Stimulated activated naive CD4-positive, alpha-beta T cell (primary cell): Measurements from ENCODE around the gene DSG4.
"Not testable (repeated sequence)": the region's sequence is repeated elsewhere in the genome, so short reads cannot be mapped to it uniquely, and the experiment has no call there.

Source experiments
- DNase-seq, 6 experiments: peaks; one replicate each; lab custom pipeline; 2025; lab: John Stamatoyannopoulos, UW

DSG4 gene, protein sequence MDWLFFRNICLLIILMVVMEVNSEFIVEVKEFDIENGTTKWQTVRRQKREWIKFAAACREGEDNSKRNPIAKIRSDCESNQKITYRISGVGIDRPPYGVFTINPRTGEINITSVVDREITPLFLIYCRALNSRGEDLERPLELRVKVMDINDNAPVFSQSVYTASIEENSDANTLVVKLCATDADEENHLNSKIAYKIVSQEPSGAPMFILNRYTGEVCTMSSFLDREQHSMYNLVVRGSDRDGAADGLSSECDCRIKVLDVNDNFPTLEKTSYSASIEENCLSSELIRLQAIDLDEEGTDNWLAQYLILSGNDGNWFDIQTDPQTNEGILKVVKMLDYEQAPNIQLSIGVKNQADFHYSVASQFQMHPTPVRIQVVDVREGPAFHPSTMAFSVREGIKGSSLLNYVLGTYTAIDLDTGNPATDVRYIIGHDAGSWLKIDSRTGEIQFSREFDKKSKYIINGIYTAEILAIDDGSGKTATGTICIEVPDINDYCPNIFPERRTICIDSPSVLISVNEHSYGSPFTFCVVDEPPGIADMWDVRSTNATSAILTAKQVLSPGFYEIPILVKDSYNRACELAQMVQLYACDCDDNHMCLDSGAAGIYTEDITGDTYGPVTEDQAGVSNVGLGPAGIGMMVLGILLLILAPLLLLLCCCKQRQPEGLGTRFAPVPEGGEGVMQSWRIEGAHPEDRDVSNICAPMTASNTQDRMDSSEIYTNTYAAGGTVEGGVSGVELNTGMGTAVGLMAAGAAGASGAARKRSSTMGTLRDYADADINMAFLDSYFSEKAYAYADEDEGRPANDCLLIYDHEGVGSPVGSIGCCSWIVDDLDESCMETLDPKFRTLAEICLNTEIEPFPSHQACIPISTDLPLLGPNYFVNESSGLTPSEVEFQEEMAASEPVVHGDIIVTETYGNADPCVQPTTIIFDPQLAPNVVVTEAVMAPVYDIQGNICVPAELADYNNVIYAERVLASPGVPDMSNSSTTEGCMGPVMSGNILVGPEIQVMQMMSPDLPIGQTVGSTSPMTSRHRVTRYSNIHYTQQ

DNA sequence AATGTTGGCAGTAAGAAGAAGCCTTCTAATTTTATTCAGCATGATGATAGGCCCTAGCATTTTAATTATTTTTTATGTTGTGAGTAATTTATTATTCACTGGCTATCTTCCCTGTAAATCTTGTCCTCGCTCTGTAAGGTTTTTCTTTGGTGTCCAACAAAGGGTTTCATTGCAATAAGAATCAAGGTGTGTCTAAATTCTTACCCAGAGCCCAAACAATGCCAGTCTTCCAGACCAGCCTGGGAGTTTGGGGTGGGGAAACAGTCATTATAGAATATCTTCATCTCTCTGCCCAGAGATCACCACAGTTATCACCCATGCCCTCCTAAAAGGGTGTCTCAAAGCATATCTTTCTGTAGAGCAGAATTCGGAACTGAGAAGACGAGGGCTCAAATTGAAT is at the start of gene DSG4:
DSG4 (plus strand) TSS at position 301 of the 400 bp plus-strand sequence. CDS start 135 bp downstream, outside the sequence.
- no peak for DNase-seq

DNA sequence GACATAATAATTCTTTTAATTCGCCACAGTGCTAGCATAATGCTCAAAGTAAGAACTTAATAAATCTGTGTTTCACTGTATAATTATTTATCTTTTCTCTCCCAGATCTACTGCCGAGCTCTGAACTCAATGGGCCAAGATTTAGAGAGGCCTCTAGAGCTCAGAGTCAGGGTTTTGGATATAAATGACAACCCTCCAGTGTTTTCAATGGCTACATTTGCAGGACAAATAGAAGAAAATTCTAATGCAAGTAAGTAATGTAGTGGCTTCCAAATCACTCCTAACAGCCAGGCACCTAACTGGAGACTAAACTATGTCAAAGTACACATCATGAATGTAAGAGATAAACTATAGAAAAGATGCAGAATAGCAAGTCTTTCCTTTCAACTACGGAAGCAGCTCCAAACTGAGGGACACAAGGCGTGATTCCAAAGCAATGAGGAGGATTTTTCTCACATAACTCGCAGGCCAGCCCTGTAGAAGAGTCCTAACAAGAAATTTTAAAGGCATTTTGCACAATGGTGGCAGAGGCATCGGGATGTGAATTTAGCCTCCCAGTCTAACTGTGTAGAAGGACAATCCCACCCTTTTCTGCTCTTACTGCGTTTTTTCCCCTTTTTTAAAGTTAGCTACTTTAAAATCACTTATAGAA is 46.7 kb upstream of the DSG4 start:
- no peak for DNase-seq

DNA sequence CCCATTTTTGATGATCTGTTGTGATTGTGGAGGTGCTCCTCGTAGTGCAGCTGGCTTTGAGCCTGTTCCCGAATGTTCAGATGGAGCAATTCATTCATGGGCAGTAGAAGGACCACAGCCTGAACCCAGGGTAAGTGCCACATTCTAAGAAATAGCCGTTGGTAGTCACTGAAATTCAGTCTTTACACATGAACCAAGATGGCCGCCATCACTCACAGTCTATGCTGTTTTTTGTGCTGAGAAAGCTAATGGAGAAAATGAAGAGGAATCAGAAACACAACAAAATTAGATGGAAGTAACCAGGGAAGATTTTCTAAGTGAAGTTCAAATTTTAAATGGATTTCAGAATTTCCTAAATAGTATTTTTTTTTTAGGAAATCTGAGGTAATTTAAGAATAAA is 33.1 kb upstream of the DSG4 start:
- no peak for DNase-seq

DNA sequence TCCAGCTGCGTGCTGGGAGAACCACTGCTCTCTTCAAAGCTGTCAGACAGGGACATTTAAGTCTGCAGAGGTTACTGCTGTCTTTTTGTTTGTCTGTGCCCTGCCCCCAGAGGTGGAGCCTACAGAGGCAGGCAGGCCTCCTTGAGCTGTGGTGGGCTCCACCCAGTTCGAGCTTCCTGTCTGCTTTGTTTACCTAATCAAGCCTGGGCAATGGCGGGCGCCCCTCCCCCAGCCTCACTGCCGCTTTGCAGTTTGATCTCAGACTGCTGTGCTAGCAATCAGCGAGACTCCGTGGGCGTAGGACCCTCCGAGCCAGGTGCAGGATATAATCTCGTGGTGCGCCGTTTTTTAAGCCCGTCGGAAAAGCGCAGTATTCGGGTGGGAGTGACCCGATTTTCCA is 23.2 kb upstream of the DSG4 start:
- DNase-seq = not testable (repeated sequence)

DNA sequence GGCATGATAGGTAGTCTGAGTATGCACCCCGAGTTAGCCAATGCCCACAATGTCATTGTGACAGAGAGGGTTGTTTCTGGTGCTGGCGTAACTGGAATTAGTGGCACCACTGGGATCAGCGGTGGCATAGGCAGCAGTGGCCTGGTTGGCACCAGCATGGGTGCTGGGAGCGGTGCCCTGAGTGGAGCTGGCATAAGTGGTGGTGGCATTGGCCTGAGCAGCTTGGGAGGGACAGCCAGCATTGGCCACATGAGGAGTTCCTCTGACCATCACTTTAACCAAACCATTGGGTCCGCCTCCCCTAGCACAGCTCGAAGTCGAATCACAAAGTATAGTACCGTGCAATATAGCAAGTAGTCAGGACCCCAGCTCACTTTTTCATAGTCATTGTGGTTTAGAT is 21.6 kb upstream of the DSG4 start:
- no peak for DNase-seq

DNA sequence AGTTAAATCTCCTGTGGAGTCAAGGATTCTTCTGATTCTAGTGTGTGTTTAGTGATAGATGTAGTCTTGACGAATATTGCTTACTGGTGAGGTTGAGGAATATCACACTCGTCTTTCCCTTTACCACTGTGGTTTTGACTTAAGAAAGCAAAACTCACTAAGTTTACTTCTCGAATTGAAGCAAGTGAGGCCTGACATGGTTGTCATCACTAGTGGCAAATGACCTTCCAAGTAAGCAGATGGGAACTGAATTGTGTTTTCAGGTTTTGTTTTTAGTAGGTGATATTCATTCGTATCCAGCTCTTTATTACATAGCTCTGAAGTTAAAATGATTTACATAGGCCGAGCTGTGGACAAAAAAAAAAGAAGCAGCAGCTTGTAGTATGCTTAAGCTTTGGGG is 20.6 kb upstream of the DSG4 start:
- no peak for DNase-seq

DNA sequence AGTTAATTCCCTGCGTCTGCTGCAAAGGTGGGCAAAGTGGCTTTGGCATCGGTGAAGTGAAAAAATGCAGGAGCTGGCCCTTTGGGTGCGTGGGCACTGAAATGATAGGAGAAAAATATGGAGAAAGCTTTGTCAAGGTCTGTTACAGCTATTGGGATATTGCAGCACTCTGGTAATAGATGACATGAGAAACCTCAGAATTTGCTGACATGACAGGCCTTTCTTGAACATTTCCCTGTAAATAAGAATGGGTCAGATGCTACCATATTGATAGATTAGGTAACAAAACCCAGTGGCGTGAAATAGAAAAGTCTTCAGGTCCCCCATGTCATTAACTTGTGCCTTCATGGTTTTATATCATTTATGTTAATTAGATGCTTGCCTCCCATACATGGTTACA is 12.4 kb upstream of the DSG4 start:
- no peak for DNase-seq

DNA sequence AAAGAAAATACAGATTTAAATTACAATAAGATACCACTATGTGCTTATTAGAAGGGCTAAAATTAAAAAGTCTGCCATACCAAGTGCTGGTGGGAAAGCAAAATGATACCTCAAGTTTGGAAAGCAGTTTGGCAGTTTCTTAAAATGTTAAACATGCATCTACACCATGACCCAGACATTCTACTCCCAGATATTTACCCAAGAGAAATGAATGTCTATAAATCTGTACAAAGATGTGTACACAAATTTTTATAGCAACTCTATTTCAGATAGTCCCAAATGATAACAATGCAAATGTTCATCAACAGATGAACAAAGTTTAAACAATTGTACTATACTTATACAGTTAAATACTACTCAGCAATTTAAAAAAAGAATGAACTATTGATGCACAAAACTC is 7.1 kb upstream of the DSG4 start:
- no peak for DNase-seq

DNA sequence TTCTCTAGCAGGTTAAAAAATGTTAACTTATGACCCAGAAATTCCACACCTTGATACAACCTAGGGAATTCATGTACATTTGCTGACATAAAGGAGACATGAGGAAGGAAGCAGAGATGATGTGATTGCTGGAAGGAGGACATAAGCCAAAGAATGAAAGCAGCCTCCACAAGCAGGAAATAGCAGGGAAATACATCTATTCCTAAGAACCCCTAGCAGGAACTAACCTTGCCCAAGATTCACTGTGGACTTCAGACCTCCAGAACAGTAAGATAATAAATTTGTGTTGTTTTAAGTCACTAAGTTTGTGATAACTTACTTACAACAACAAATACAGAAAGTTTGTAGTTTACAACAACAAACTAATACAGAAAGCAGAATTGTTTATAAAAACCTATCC is 4.6 kb upstream of the DSG4 start:
- no peak for DNase-seq

DNA sequence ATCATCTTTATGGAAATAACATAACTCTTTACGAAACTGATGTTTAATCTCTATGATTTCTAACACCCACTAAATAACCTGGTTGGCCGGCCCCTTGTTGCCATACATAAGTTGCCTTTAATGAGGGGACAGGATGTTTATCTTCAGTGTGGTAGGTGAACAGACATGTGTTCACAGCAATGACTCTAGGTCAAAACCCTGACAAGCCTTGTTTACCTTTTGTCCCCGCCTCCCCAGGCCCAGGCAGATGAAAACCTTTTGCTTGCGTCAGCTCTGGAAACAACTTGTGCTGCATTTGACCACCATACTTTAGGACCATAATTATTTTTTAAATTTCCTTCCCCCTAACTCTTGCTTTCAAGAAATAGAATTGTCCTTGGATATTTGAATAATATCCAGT is 2.9 kb upstream of the DSG4 start:
- no peak for DNase-seq

DNA sequence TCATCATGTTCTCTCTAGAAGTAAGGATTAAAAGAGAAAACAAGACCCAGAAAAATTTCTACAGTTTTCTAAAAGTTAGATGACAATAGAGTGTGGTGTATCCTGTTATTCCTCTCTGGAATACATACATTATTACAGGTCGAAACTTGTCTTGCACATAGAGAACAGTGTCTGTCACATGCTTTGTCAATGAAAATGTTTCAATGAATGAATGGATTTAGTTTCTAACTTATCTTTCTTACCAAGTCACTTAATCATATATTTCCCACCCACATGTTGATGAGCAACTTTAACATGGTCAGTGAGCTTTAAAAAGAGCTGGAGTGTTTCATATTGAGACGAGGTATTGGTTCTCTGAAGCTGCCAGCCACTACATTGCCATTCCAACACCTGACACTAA is 4.3 kb downstream of the DSG4 start:
- DNase-seq = no peak

DNA sequence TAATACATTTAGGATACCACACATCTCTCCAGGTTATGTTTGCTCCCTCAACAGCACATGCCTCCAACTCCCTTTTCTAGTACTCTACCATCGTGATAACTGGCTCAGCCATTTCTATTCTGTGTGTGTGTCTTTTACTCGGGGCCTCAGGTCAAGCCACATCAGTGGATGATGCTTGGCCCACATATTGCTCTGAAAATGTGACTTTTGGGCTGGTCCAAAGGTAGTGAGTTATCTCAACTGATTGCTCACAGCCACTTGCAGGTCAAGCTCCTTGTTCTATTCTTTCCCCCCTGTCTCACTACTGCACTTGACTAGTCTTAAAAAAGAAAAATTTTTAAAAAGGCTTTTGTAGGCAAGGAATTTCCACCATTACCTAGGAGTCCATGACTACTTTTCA is 5.5 kb downstream of the DSG4 start:
- no peak for DNase-seq

DNA sequence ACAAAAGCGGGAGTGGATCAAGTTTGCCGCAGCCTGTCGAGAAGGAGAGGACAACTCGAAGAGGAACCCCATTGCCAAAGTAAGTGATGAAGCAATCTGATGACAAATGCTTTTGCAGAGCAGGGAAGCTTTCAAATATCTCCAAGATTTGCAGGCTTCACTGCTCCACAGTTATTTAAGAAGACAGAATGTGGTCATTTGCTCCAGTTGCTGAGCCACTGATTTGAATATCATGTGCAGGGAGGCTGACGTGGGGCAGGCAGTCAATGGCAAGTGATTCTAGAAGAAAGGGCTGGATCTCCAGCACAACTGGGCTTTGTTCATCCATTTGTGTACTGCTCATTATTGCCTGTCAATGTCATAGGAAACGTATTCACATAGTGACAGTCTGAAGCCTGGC is 10.2 kb downstream of the DSG4 start:
- no peak for DNase-seq

DNA sequence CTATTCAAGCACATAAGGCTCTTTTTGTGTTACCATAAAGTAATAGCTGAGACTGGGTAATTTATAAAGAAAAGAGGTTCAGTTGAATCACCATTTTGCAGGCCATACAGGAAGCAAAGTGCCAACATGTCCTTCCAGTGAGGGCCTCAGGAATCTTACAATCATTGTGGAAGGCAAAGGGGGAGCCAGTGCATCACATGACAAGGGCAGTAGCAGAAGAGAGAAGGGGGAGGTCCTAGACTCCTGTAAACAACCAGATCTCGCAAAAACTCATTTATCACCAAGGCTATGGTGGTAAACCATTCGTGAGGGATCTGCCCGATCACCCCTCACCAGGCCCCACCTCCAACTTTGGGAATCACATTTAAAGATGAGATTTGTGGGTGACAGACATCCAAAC is 16.7 kb downstream of the DSG4 start:
- DNase-seq = no peak

DNA sequence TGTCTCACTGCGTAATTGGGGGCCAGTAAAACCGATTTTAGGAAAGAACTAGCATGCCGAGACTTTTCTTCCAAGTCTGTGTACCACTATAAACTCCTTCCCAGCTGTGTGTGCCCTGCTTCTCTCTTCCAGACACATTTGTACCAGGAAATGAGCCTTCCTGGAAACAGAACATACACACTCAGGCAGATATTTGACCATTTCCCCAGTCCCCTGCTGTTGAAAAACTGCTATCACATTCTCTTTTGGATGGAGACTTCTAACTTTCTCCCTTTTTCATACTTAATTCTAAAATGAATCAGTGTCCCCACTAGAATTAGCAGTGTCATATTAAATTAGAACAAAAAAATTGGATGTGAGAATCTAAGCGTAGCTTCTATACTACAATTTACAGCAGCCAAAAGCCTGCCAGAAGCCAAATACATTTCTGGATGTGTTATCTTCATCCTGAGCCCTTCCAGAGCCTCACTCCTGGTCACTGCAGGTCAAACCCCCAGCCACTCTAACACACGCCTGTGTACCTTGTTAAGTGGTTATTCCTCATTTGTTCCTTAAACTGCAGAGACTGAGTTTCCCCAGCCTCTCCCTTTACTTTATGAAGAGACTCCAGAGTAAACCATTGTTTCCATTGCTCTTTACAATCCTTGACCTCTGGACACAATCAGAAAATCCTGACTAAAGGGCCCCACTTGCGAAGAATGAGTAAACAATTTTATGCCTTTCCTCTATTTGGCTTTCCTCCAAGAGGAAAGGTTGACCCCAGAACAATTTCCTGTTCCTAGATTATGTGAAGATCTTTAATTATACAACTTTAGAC is 20.4 kb downstream of the DSG4 start:
- no peak for DNase-seq

DNA sequence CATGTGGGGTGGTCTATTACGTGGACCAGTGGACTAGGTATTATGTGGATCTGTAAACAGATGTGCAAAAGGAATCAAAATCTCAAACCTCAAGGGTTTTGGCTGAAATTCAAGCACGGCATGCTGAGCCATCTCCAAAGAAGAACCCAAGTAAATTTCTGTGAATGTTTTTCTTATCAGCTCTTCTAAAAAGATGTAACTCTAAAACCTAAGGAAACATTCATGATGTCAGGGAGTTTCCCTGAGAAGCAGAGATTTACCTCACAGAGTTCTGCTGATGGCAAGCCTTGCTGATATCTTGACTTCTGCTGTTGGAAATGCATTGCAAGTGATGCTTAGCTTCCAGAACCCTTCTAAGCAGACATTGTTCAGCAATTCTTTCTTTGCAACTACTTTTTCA is 21.6 kb downstream of the DSG4 start:
- no peak for DNase-seq

DNA sequence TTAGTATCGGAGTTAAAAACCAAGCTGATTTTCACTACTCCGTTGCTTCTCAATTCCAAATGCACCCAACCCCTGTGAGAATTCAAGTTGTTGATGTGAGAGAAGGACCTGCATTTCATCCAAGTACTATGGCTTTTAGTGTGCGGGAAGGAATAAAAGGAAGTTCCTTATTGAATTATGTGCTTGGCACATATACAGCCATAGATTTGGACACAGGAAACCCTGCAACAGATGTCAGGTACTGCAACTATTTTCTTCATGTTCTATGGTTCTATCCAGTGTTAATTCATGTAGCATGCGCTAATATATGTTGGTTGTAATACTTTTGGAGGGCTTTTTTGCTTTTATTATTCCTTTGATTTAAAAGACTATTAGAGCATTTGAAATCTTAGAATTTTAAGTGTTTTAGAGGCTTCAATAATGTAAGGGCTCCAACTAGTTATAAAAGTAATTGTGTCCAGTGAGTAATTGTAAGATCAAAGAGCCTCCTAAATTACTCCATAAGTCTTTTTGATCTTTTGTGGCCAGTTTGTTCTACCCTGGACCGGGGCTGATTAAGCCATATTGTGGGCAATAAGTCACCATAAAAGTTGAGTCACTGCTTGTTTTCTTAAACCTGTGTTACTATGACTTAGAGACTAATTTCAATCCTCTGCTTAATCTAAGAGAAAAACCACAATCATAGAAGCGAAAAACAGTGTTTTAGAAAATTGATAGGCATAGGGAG is 22.9 kb downstream of the DSG4 start:
- DNase-seq = no peak

DNA sequence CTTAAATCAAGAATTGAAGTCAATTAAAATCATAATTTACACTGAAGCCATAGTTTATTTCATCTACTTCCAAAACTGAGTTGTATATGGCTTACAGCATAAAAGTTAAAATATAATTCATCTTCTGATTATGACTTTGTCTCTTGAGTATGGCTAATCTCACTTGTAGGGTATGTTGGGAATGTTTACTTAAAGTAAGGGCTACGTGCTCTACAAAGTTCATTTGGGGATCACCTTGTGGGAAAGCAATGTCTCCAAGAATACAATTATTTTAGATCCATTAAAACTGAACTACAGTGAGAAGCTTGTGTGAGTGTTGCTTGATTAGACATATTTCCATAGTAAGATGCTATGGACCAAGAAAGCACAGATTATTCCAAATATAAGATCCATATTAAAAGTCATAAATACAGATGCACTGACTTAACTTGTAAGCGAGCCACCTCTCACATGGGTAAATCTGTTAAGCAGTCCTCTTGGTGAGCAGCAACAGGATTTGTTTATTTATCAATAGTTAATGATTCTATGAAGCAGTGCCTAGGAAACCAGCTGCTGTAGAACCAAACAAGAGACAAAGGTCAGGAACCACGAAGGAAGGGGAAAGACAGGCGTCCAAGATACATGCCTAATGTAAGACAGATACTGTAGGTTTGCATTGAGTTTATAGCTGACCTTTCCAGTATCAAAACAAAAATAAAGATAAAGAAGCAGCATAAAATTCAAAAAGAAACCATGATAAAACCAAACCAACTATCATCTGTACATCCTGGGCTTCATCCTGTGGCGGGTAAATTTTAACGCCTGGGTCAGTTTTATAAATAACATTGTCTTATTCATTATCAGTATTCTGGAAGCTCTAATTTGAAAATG is 24.8 kb downstream of the DSG4 start:
- no peak for DNase-seq

DNA sequence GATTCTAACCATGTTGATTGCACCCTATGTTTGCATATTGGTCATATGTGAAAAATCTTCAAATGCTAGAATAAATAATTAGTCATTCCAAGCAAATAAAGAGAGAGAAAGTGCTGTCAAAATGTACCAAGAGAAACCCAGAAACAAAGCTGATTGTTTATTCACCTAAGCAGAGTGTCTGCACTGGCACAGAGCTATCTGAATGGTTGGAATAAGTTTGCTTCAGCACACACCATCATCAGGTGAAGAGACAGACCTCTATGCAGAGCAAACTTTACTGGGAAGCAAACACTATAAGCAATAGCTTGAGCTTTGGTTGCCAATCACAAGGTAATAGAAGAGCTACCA is 25.4 kb downstream of the DSG4 start:
- DNase-seq = no peak

DNA sequence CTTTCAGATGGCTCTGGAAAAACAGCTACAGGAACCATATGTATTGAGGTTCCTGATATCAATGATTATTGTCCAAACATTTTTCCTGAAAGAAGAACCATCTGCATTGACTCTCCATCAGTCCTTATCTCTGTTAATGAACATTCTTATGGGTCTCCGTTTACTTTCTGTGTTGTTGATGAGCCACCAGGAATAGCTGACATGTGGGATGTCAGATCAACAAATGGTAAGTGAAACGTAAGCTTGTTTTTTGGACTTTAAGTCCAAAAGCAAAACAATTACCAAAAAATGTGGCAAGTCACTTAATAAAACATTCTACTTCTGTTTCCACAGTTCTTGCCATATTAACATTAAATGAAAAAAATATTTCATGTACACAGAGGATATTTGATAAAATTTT is 26.8 kb downstream of the DSG4 start:
- no peak for DNase-seq
